Left lung (tissue), 10 donors: ENCODE results near the gene CHST8. TPM values are rescaled to one million over a fixed set of nuclear protein-coding genes. Genes with fewer than 3 reads are reported as not detected.

Experiments
- ATAC-seq: fragments of 200-7000 bp; cut with Tn5 transposase; one replicate; pipeline ENCODE4 v1.9.1; 2020; ENCODE audit warnings: moderate library complexity
- DNase-seq, 4 donors: peaks; one replicate each; pipeline ENCODE4 v3.0.0-alpha.2; 2013 to 2020
- H3K27ac ChIP-seq, 2 donors: fragments of 200-600 bp; sonication (generic) in 1 of 2; one replicate each; pipeline versions ENCODE4 v1.5.0 to v1.8.0; 2020 to 2021
- H3K27me3 ChIP-seq, 2 donors: fragments of 200-600 bp; sonication (generic) in 1 of 2; one replicate each; pipeline versions ENCODE4 v1.5.0 to v1.8.0; 2020 to 2021
- H3K36me3 ChIP-seq, 2 donors: fragments of 200-600 bp; sonication (generic) in 1 of 2; one replicate each; pipeline versions ENCODE4 v1.5.0 to v1.8.0; 2020 to 2021
- H3K4me1 ChIP-seq, 2 donors: fragments of 200-600 bp; one replicate each; pipeline ENCODE4 v1.8.0; 2021
- H3K4me3 ChIP-seq, 2 donors: fragments of 200-600 bp; sonication (generic) in 1 of 2; one replicate each; pipeline versions ENCODE4 v1.5.0 to v1.8.0; 2020 to 2021; ENCODE audit warnings: mild to moderate bottlenecking in 1 of 2
- H3K9me3 ChIP-seq, 2 donors: fragments of 200-600 bp; sonication (generic) in 1 of 2; one replicate each; pipeline versions ENCODE4 v1.5.0 to v1.8.0; 2020 to 2021
- intact Hi-C, 2 donors: fragments of 100-400 bp; cut with DNase I; formaldehyde crosslinking; loops; one replicate each; pipeline versions ENCODE4 v1.11.2 to v1.14.2; 2022
- polyA plus RNA-seq, 6 donors: library from polyadenylated mRNA; unstranded; fragments of 120-200 nt; gene quantifications; one replicate each; pipeline ENCODE4 v1.2.1, GENCODE V29; 2013; ENCODE audit not compliant: insufficient read length in 6 of 6
- total RNA-seq, 2 donors: library from RNA; stranded (reverse); fragmentation: NEBNext Ultra II Directional; extraction: Animal tissue kit (Norgen Biotek cat#: 25700); gene quantifications; one replicate each; pipeline ENCODE4 v1.2.1, GENCODE V29; 2021
- TF ChIP-seq, protein P1 (sequence below), 2 donors: fragments of 200-600 bp; sonication (generic) in 1 of 2; IDR thresholded peaks; one replicate each; pipeline versions ENCODE4 v1.5.0 to v1.8.0; 2021; ENCODE audit warnings: antibody characterized with exemption in 2 of 2
- donor health status: DM: no; HTN: yes; CAD: no.
- donor health status: DM: no; HTN: no; CAD: no.

The CHST8 gene
- total and polyA plus RNA-seq, 8 donors: 0.24 to 0.47 TPM; not detected in 6

DNA sequence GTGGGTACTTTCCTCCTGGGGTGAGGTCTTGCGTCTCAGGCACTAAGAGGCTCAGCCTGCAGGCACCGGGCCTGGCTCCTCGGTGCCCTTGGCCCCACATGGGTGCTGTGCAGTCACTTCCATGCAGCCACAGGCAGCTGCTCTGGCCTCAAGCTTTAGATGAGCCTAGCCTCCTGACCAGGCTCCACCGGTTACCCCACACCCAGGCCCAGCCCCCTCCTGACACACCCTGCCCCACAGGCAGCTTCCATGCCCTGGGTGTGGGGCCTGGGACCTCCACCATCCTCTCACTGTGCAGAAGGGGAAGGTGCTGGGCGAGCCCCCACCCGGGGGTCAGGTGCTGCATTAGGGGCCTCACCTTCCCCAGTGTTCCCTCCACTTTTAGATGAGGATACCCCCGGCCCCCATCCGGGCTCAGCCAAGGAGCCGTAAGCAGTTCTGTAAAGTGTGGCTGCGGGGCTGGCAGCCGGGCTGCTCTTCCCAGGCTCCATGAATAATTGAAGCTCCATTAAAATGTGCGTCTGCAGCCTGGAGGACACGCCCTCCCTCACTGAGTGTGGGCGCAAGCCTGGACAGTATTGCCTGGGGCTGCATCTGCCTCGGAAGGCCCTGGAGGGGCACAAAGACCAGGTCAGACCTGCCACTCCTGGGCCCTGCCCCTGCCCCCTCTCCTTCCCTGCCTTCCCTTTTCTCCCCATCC lies 102.4 kb downstream of the CHST8 start:
- no peaks in the 10 kb centered on the region for H3K9me3 ChIP-seq
- TF ChIP-seq, protein P1, sequence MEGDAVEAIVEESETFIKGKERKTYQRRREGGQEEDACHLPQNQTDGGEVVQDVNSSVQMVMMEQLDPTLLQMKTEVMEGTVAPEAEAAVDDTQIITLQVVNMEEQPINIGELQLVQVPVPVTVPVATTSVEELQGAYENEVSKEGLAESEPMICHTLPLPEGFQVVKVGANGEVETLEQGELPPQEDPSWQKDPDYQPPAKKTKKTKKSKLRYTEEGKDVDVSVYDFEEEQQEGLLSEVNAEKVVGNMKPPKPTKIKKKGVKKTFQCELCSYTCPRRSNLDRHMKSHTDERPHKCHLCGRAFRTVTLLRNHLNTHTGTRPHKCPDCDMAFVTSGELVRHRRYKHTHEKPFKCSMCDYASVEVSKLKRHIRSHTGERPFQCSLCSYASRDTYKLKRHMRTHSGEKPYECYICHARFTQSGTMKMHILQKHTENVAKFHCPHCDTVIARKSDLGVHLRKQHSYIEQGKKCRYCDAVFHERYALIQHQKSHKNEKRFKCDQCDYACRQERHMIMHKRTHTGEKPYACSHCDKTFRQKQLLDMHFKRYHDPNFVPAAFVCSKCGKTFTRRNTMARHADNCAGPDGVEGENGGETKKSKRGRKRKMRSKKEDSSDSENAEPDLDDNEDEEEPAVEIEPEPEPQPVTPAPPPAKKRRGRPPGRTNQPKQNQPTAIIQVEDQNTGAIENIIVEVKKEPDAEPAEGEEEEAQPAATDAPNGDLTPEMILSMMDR (IDR thresholded peaks at IDR 0.05): no peak
- H3K27ac ChIP-seq: no peak overlapping the region
- ATAC-seq (no peak), DNase-seq (no peak)
- no peak overlapping the region for H3K4me3 ChIP-seq
- H3K27me3 ChIP-seq: peaks cover 0 to 39% of the 10 kb centered on the region in 2 donors
- H3K36me3 ChIP-seq: no peaks in the 10 kb centered on the region
- intact Hi-C loops: no loop called here
- no peaks in the 10 kb centered on the region for H3K4me1 ChIP-seq

DNA sequence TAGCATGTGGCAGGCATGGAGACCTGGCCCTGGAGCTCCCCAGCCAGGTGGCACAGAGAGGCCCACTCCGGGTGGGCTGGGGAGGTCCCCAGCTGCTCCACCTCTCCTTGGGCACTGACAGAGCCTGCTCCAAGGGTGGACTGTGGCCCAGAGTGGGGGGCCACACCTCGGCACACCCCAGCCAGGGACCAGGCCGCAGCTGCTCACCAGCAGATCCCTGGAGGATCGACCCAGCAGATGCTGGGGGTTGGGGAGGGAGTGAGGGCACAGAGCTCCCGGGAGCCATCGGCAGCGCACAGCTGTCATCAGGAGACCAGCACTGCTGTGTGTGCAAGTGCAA lies 102.9 kb downstream of the CHST8 start:
- DNase-seq: no peak
- TF ChIP-seq, protein P1 (IDR thresholded peaks at IDR 0.05): no peak
- Histone ChIP-seq H3K9me3 (no peaks in the 10 kb centered on the region), H3K4me3 (no peak overlapping the region), H3K27me3 (peaks cover 0 to 40% of the 10 kb centered on the region in 2 donors), H3K27ac (no peak overlapping the region), H3K4me1 (no peaks in the 10 kb centered on the region), H3K36me3 (no peaks in the 10 kb centered on the region)
- ATAC-seq: no peak
- intact Hi-C loops: no loop called here

DNA sequence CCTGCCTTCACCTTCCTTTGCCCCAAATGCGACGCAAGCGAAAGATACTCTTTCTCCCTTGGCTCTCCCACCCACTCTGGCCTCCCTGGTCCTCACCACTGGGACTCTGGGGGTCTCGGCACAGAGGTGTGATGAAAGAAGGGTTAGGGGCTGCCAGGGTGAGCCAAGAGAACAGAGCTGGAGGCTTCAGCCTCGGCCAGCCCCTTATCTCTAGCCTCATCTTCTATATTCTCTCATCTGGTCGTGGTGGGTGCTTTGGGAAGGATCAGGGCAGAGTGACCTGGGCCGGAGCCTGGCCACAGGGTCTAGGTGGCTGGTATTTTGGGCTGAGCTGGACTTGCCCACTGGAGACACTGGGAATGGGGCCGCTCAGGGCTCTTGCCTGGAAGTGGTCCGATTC lies 103.8 kb downstream of the CHST8 start:
- no peaks in the 10 kb centered on the region for H3K36me3 ChIP-seq
- DNase-seq: no peak
- H3K4me1 ChIP-seq: no peaks in the 10 kb centered on the region
- H3K9me3 ChIP-seq: no peaks in the 10 kb centered on the region
- intact Hi-C loops: no loop called here
- no peak overlapping the region for H3K4me3 ChIP-seq
- H3K27me3 ChIP-seq: peaks cover 0 to 38% of the 10 kb centered on the region in 2 donors
- TF ChIP-seq, protein P1 (IDR thresholded peaks at IDR 0.05): no peak
- H3K27ac ChIP-seq: no peak overlapping the region
- ATAC-seq: no peak

DNA sequence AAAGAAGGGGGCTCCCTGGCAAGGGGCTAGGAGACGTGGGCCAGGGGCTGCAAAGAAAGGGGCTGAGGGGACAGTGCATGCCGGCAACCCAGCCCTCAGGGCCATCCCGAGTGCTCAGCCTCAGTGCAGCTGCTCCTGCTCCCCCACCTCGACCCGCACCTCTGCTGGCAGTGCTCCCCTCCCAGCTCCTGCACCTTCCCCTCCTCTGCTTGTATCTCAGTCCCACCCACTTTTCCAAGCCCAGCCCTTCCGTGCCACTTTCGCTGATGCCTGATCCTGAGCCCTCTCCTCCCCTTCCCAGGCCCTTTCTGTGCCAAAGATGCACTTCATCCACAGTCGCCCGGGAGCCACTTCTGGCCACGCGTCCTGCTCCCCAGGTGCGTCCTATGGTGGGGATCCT lies 105.0 kb downstream of the CHST8 start:
- H3K27me3 ChIP-seq: peaks cover 0 to 32% of the 10 kb centered on the region in 2 donors
- ATAC-seq (no peak), DNase-seq (no peak)
- H3K9me3 ChIP-seq: no peaks in the 10 kb centered on the region
- H3K27ac ChIP-seq: no peak overlapping the region
- TF ChIP-seq, protein P1 (IDR thresholded peaks at IDR 0.05): no peak
- intact Hi-C loops: no loop called here
- H3K36me3 ChIP-seq: no peaks in the 10 kb centered on the region
- H3K4me1 ChIP-seq: no peaks in the 10 kb centered on the region
- no peak overlapping the region for H3K4me3 ChIP-seq

DNA sequence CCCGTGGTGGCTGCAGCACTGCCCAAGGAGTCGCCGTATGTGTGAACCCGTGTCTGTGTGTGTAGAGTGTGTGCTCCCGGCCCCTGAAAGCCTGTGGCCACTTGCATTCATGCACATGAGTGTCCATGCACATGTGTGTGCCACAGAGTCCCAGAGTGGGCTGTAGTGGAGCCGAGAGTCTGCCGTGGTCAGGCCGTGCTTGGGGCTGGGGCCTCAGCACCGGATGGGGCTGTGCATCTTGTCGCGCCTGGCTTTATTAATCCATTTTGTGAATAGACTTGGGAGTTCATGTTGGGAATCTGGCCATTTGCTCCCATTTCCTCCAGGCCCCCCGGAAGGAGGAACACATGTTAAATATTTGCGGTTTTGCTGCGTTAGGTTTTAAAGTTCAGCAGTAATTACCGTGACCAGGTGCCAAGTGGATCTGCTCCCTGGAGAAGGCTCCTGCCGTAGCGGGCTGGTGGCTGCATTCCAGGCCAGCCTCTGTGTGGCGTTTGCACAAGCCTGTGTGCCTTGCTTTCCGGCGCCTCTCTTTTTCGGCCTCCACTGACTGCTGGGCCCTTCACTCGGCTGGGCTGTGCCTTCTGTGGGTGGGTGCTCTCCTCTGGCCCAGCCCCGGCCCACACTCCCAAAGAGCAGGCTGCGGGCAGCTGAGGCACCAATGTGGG lies 105.7 kb downstream of the CHST8 start:
- no peak overlapping the region for H3K4me3 ChIP-seq
- peaks cover 0 to 32% of the 10 kb centered on the region in 2 donors for H3K27me3 ChIP-seq
- no peaks in the 10 kb centered on the region for H3K9me3 ChIP-seq
- no peak overlapping the region for H3K27ac ChIP-seq
- ATAC-seq: no peak
- no peaks in the 10 kb centered on the region for H3K4me1 ChIP-seq
- no peaks in the 10 kb centered on the region for H3K36me3 ChIP-seq
- no peak for DNase-seq
- TF ChIP-seq, protein P1 (IDR thresholded peaks at IDR 0.05): no peak
- intact Hi-C loops: no loop called here
